H1 (cell line): ENCODE data around the gene KIF26B. TPM values are rescaled to one million over a fixed set of nuclear protein-coding genes. Genes with fewer than 3 reads are reported as not detected.

Experiments
- CTCF ChIA-PET: fragments of 300-600 bp; sonication (Branson Sonifier 250); formaldehyde crosslinking; loops from one replicate; lab custom pipeline; 2021; ENCODE audit not compliant: partially characterized antibody; lab: Charles Lee
- POLR2A ChIA-PET: fragments of 300-600 bp; sonication (Branson Sonifier 250); formaldehyde crosslinking; loops from one replicate; lab custom pipeline; 2021; ENCODE audit warnings: inconsistent platforms; ENCODE audit not compliant: partially characterized antibody; lab: Charles Lee
- DNase-seq, 2 experiments: peaks; one replicate each; pipeline versions ENCODE4 v3.0.0 to v3.0.0-alpha.2; 2010 to 2022; ENCODE audit warnings: low spot score in 2 of 2, low read depth in 1 of 2, mixed read lengths in 1 of 2
- FAIRE-seq: peaks from 2 replicates; lab custom pipeline; 2011; peaks lifted over from hg19 to GRCh38; lab: Jason Lieb, UNC
- H2AFZ ChIP-seq: 2 replicates; pipeline ENCODE4 v1.8.1; 2012; ENCODE audit warnings: low read length, inconsistent platforms
- H2AK5ac ChIP-seq: 2 replicates; pipeline ENCODE4 v1.6.1; 2013; ENCODE audit warnings: low read depth, low read length
- H2BK120ac ChIP-seq: replicated peaks from 2 replicates; pipeline ENCODE3; 2013; ENCODE audit warnings: low read depth, low read length, inconsistent platforms
- H2BK12ac ChIP-seq: 2 replicates; pipeline ENCODE4 v1.6.1; 2013; ENCODE audit warnings: low read depth, low read length
- H2BK15ac ChIP-seq: 2 replicates; pipeline ENCODE4 v1.6.1; 2013; ENCODE audit warnings: low read length
- H2BK20ac ChIP-seq: 2 replicates; pipeline ENCODE4 v1.6.1; 2013; ENCODE audit warnings: low read length
- H2BK5ac ChIP-seq: 2 replicates; pipeline ENCODE4 v1.6.1; 2013; ENCODE audit warnings: low read depth, low read length
- H3K14ac ChIP-seq: 2 replicates; pipeline ENCODE4 v1.6.1; 2013; ENCODE audit warnings: inconsistent platforms; ENCODE audit not compliant: insufficient read length
- H3K18ac ChIP-seq: 2 replicates; pipeline ENCODE4 v1.6.1; 2013; ENCODE audit warnings: low read length; ENCODE audit errors: extremely low read depth
- H3K23ac ChIP-seq: 2 replicates; pipeline ENCODE4 v1.6.1; 2013; ENCODE audit warnings: inconsistent platforms; ENCODE audit not compliant: insufficient read length
- H3K23me2 ChIP-seq: 2 replicates; pipeline ENCODE4 v1.6.1; 2013; ENCODE audit warnings: low read depth, low read length
- H3K27ac ChIP-seq: 2 replicates; pipeline ENCODE4 v1.6.1; 2011; ENCODE audit warnings: low read depth, low read length, inconsistent platforms
- H3K27me3 ChIP-seq, 4 experiments: replicated peaks in 1 of 4; 1 replicate in 1 of 4; 2 replicates in 3 of 4; pipeline versions ENCODE4 v1.6.1 to v1.8.1; 2011 to 2013; ENCODE audit warnings: low read length in 3 of 4, mild to moderate bottlenecking in 3 of 4, inconsistent platforms in 2 of 4, mixed read lengths in 2 of 4, moderate library complexity in 1 of 4; ENCODE audit not compliant: control insufficient read depth in 3 of 4, insufficient read depth in 3 of 4; ENCODE audit errors: extremely low read depth in 1 of 4
- H3K36me3 ChIP-seq, 4 experiments: 2 replicates each; pipeline versions ENCODE4 v1.6.1 to v1.8.1; 2011 to 2013; ENCODE audit warnings: mild to moderate bottlenecking in 4 of 4, low read length in 3 of 4, moderate library complexity in 2 of 4, control low read depth in 1 of 4, inconsistent platforms in 1 of 4; ENCODE audit not compliant: insufficient read depth in 4 of 4, control insufficient read depth in 2 of 4
- H3K4ac ChIP-seq: replicated peaks from 2 replicates; pipeline ENCODE3; 2013; ENCODE audit warnings: low read length, low read depth, mixed read lengths, inconsistent platforms; ENCODE audit not compliant: insufficient read length
- H3K4me1 ChIP-seq, 4 experiments: replicated peaks in 1 of 4; 1 replicate in 1 of 4; 2 replicates in 3 of 4; pipeline versions ENCODE4 v1.6.1 to v1.8.1; 2011 to 2013; ENCODE audit warnings: low read length in 3 of 4, inconsistent platforms in 2 of 4, mixed read lengths in 1 of 4; ENCODE audit not compliant: insufficient read depth in 4 of 4, control insufficient read depth in 3 of 4
- H3K4me2 ChIP-seq, 2 experiments: 2 replicates each; pipeline versions ENCODE4 v1.6.1 to v1.8.1; 2011 to 2013; ENCODE audit warnings: low read depth in 2 of 2, low read length in 2 of 2, control low read depth in 1 of 2, inconsistent platforms in 1 of 2, mild to moderate bottlenecking in 1 of 2; ENCODE audit not compliant: insufficient read depth in 1 of 2
- H3K4me3 ChIP-seq, 4 experiments: fragments of 200-600, 300-600 bp in 1 of 4; sonication (generic), shearing (Covaris generic), sonication (Bioruptor Twin) in 1 of 4; 2 replicates each; pipeline versions ENCODE4 v1.5.1 to v1.8.1; 2011 to 2016; ENCODE audit warnings: low read length in 4 of 4, low read depth in 3 of 4, control low read depth in 2 of 4, inconsistent platforms in 2 of 4, mild to moderate bottlenecking in 2 of 4, mixed read lengths in 1 of 4, moderate library complexity in 1 of 4; ENCODE audit not compliant: insufficient read depth in 2 of 4; ENCODE audit errors: extremely low read depth in 1 of 4
- H3K56ac ChIP-seq: replicated peaks from 2 replicates; pipeline ENCODE3; 2013; ENCODE audit warnings: low read depth, mild to moderate bottlenecking, mixed read lengths, low read length, inconsistent platforms; ENCODE audit not compliant: insufficient read length
- H3K79me1 ChIP-seq: 2 replicates; pipeline ENCODE4 v1.6.1; 2013; ENCODE audit warnings: low read depth, low read length, control low read depth
- H3K79me2 ChIP-seq, 2 experiments: 2 replicates each; pipeline versions ENCODE4 v1.6.1 to v1.8.1; 2012 to 2013; ENCODE audit warnings: low read length in 2 of 2, mild to moderate bottlenecking in 2 of 2, inconsistent platforms in 1 of 2; ENCODE audit not compliant: insufficient read depth in 2 of 2, control insufficient read depth in 1 of 2
- H3K9ac ChIP-seq, 4 experiments: replicated peaks in 1 of 4; 1 replicate in 1 of 4; 2 replicates in 3 of 4; pipeline versions ENCODE4 v1.6.1 to v1.8.1; 2011 to 2013; ENCODE audit warnings: low read depth in 3 of 4, low read length in 3 of 4, control low read depth in 2 of 4, mild to moderate bottlenecking in 2 of 4, moderate library complexity in 2 of 4, inconsistent platforms in 1 of 4; ENCODE audit errors: extremely low read depth in 1 of 4
- H3K9me3 ChIP-seq, 2 experiments: 2 replicates each; pipeline versions ENCODE4 v1.6.1 to v1.8.1; 2012 to 2013; ENCODE audit warnings: mild to moderate bottlenecking in 2 of 2, moderate library complexity in 2 of 2, control low read depth in 1 of 2, inconsistent platforms in 1 of 2, low read depth in 1 of 2, low read length in 1 of 2, mixed read lengths in 1 of 2; ENCODE audit not compliant: insufficient read depth in 2 of 2
- H4K20me1 ChIP-seq, 2 experiments: replicated peaks in 1 of 2; 2 replicates each; pipeline versions ENCODE3 to v1.8.1; 2011 to 2013; ENCODE audit warnings: inconsistent platforms in 2 of 2, low read length in 2 of 2, mild to moderate bottlenecking in 1 of 2; ENCODE audit not compliant: insufficient read depth in 2 of 2, control insufficient read depth in 1 of 2
- H4K5ac ChIP-seq: 2 replicates; pipeline ENCODE4 v1.6.1; 2013; ENCODE audit warnings: low read length, low read depth, mixed read lengths, inconsistent platforms; ENCODE audit not compliant: insufficient read length
- H4K8ac ChIP-seq: 2 replicates; pipeline ENCODE4 v1.8.0; 2013; ENCODE audit warnings: mild to moderate bottlenecking, moderate library complexity, low read length, inconsistent platforms; ENCODE audit not compliant: insufficient read depth; ENCODE audit errors: extremely low read depth
- H4K91ac ChIP-seq: replicated peaks from 2 replicates; pipeline ENCODE3; 2013; ENCODE audit warnings: low read length, mixed read lengths, inconsistent platforms; ENCODE audit not compliant: insufficient read length
- ASH2L ChIP-seq: fragments of 200-600, 300-600 bp; sonication (generic); IDR thresholded peaks from one replicate; pipeline ENCODE4 v1.7.1; 2017; ENCODE audit warnings: low read length
- CHD1 ChIP-seq: IDR thresholded peaks from 2 replicates; pipeline ENCODE4 v1.6.1; 2012; ENCODE audit warnings: low read depth, low read length, improper control_type of control experiment
- CREB1 ChIP-seq: IDR thresholded peaks from 2 replicates; pipeline ENCODE4 v1.6.1; 2012; ENCODE audit warnings: inconsistent platforms
- JUN ChIP-seq: IDR thresholded peaks from 2 replicates; pipeline ENCODE4 v1.6.1; 2011; ENCODE audit warnings: low read depth, mild to moderate bottlenecking, improper control_type of control experiment, low read length
- SAP30 ChIP-seq: fragments of 300-600 bp; sonication (generic); IDR thresholded peaks from 2 replicates; pipeline ENCODE4 v1.7.1; 2012; ENCODE audit warnings: low read length, moderate library complexity, mild to moderate bottlenecking, inconsistent platforms; ENCODE audit not compliant: insufficient read depth, insufficient replicate concordance
- SIX5 ChIP-seq: IDR thresholded peaks from 2 replicates; pipeline ENCODE4 v1.6.1; 2011; ENCODE audit warnings: mild to moderate bottlenecking, low read depth, low read length
- SRF ChIP-seq: IDR thresholded peaks from 2 replicates; pipeline ENCODE4 v1.6.1; 2011; ENCODE audit warnings: mild to moderate bottlenecking, low read depth, low read length, moderate library complexity
- TBP ChIP-seq: IDR thresholded peaks from 2 replicates; pipeline ENCODE4 v1.6.1; 2011; ENCODE audit warnings: low read depth, low read length, improper control_type of control experiment
- polyA plus RNA-seq, 7 experiments: library from polyadenylated mRNA; depleted of rRNA in 3 of 7; stranded (reverse) in 5 of 7; unstranded in 2 of 7; fragments of >200 nt in 5 of 7; fragments of 200-250 nt in 2 of 7; gene quantifications; 1 replicate in 5 of 7; 2 replicates in 1 of 7; 4 replicates in 1 of 7; pipeline versions ENCODE4 v1.2.1 to v1.2.3, GENCODE V29; 2011 to 2013; ENCODE audit warnings: missing spikeins in 2 of 7, mixed read lengths in 2 of 7
- total RNA-seq: library from RNA; stranded (reverse); fragmentation: NEBNext Ultra II Directional; extraction: Animal tissue kit (Norgen Biotek cat#: 25700); gene quantifications from 2 replicates; pipeline ENCODE4 v1.2.1, GENCODE V29; 2021
- TF ChIP-seq, protein P1 (sequence below), 3 experiments: IDR thresholded peaks; 1 replicate in 2 of 3; 2 replicates in 1 of 3; pipeline versions ENCODE4 v1.5.1 to v1.6.1; 2011; ENCODE audit warnings: low read length in 3 of 3, mild to moderate bottlenecking in 3 of 3, inconsistent platforms in 2 of 3, low read depth in 1 of 3, moderate library complexity in 1 of 3; ENCODE audit not compliant: insufficient read depth in 1 of 3; ENCODE audit errors: control extremely low read depth in 1 of 3

Gene KIF26B
- total and polyA plus RNA-seq, 2 of the 8 experiments (the other 6 are each of a cell fraction or from before 2014, with no cell fraction given) = 0.06 to 0.28 TPM

DNA sequence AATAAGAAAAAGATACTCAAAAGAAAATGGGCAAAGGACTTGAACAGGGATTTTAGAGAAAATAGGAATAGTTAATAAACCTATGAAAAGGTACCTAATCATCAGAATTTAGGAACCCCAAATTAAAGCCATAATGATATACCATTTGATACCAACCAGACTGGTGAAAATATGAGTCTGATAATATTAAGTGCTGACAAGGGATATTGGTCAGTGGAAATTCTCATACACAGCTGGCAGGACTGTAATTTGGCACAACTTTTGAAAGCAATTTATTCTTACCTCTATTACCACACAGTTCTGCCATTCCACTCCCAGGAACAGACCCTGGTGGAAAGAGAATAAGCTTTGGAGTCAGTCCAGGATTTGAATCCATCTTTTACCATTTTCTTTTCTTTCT is 111.3 kb downstream of the KIF26B start:
- H3K4ac ChIP-seq = no peak overlapping the region
- H3K23me2 ChIP-seq = no peaks in the 10 kb centered on the region
- no peak for DNase-seq
- H3K79me2 ChIP-seq = no peaks in the 10 kb centered on the region
- no peak overlapping the region for H4K8ac ChIP-seq
- no peak overlapping the region for H2BK12ac ChIP-seq
- no peaks in the 10 kb centered on the region for H3K79me1 ChIP-seq
- no peak overlapping the region for H3K9ac ChIP-seq
- no peaks in the 10 kb centered on the region for H3K36me3 ChIP-seq
- H3K56ac ChIP-seq = no peak overlapping the region
- H3K27me3 ChIP-seq = no peaks in the 10 kb centered on the region
- no peak overlapping the region for H4K91ac ChIP-seq
- H3K14ac ChIP-seq = no peak overlapping the region
- H2AK5ac ChIP-seq = no peak overlapping the region
- no peak overlapping the region for H2BK15ac ChIP-seq
- ChIA-PET CTCF (interaction anchor here (0.7 kb wide), 1 partner anchor 1009 kb away, joined by 3 read pairs; no protein-coding TSS in a partner anchor), POLR2A (no interaction called here)
- H2BK20ac ChIP-seq = no peak overlapping the region
- H2BK120ac ChIP-seq = no peak overlapping the region
- H4K20me1 ChIP-seq = no peaks in the 10 kb centered on the region
- H3K18ac ChIP-seq = no peak overlapping the region
- peaks cover 0 to 12% (median 2%) of the 10 kb centered on the region in 4 experiments; a peak in 3 of 7 replicates for H3K4me1 ChIP-seq
- TF ChIP-seq, protein P1, sequence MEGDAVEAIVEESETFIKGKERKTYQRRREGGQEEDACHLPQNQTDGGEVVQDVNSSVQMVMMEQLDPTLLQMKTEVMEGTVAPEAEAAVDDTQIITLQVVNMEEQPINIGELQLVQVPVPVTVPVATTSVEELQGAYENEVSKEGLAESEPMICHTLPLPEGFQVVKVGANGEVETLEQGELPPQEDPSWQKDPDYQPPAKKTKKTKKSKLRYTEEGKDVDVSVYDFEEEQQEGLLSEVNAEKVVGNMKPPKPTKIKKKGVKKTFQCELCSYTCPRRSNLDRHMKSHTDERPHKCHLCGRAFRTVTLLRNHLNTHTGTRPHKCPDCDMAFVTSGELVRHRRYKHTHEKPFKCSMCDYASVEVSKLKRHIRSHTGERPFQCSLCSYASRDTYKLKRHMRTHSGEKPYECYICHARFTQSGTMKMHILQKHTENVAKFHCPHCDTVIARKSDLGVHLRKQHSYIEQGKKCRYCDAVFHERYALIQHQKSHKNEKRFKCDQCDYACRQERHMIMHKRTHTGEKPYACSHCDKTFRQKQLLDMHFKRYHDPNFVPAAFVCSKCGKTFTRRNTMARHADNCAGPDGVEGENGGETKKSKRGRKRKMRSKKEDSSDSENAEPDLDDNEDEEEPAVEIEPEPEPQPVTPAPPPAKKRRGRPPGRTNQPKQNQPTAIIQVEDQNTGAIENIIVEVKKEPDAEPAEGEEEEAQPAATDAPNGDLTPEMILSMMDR (IDR thresholded peaks at IDR 0.05; ENCODE audit: control extremely low read depth in 1 of 3, insufficient read depth in 1 of 3, low read depth in 1 of 3, low read length in 3 of 3) = no peak
- TF ChIP-seq CHD1 (no peak), SRF (no peak), CREB1 (no peak), TBP (no peak), SIX5 (no peak), JUN (no peak), ASH2L (no peak), SAP30 (no peak)
- no peak overlapping the region for H3K4me3 ChIP-seq
- H2AFZ ChIP-seq = no peak overlapping the region
- no peak overlapping the region for H3K23ac ChIP-seq
- H3K9me3 ChIP-seq = no peaks in the 10 kb centered on the region; a peak in 1 of 4 replicates
- no peak overlapping the region for H2BK5ac ChIP-seq
- no peak overlapping the region for H4K5ac ChIP-seq
- no peak overlapping the region for H3K4me2 ChIP-seq
- no peak overlapping the region for H3K27ac ChIP-seq
- no peak for FAIRE-seq
